ENCODE results near the gene LGALS4.
A peak's percentile ranks its signal among the peaks of the same experiment; 100 is the strongest.
"Not testable (repeated sequence)": the region's sequence is repeated elsewhere in the genome, so short reads cannot be mapped to it uniquely, and the experiment has no call there.

LGALS4 gene

GRCh38 chr19:38841787-38842438 lies 29.2 kb upstream of the LGALS4 start:
- peak; percentile 50 to 69 for DNase-seq

DNA sequence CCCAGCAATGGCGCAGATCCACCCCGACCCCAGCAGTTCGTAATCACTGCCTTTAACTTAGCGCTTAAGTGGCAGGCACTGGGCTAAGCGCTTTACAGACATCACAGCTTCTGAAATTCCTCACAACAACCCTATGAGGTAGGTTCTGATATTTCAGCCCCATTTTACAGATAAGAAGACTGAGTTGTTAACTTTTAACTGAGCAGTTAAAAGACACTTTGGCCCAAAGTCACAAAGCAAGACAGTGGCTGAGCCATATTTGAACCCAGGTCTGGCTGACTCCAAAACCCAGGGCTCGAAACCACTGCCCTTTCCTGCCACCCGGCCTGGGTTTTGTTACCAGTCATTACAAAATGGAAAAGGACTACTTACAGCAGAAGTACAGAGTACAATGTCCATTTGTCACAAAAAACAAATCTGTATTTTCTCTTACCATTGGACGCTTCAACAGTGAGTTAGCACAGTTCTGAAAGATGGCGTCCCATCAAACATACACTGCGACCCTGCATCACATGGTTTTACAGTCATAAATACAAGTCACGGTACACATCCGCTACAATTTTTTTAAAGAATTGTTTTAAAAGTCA lies 28.5 kb upstream of the LGALS4 start:
- DNase-seq, result no peak

- no peak for DNase-seq
Measured at GRCh38 chr19:38840583-38840968, 27.8 kb upstream of the LGALS4 start.

DNA sequence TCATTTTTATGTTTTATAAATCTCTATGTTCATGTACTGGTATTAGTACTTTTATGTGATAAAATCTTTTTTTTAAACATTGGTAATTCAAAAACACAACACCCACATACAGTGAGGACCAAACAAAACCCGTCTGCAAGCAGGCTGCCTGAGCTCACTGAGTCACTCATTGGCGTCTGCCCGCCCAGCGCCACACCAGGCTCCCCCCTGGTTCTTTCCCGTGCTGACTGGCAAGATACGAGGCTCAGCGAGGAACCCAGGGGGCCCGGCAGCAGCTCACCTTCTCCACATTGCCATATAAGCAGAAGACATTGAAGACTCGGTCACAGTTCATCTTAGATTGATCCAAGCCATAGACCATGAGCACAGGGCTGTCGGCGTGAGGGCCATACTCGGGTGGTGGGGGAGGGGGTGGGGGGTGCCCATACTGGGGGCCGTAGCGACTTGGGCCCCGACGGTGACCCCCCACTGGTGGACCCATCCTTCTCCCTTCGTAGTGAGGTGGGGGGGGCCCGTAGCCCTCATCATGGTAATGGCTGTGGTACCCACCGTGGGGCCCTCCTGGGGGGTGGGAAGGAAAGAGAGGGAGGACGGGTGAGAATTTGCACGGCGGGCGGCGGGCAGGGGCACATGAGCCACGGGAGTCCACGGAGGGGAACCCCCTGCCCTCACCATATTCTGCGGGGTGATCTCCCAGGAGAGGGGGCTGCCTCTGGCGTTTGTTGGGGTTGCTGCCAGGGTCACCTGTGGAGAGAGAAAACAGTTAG lies 27.3 kb upstream of the LGALS4 start:
- DNase-seq, result no peak

GRCh38 chr19:38838986-38839761 lies 26.4 kb upstream of the LGALS4 start:
- no peak for DNase-seq

DNA sequence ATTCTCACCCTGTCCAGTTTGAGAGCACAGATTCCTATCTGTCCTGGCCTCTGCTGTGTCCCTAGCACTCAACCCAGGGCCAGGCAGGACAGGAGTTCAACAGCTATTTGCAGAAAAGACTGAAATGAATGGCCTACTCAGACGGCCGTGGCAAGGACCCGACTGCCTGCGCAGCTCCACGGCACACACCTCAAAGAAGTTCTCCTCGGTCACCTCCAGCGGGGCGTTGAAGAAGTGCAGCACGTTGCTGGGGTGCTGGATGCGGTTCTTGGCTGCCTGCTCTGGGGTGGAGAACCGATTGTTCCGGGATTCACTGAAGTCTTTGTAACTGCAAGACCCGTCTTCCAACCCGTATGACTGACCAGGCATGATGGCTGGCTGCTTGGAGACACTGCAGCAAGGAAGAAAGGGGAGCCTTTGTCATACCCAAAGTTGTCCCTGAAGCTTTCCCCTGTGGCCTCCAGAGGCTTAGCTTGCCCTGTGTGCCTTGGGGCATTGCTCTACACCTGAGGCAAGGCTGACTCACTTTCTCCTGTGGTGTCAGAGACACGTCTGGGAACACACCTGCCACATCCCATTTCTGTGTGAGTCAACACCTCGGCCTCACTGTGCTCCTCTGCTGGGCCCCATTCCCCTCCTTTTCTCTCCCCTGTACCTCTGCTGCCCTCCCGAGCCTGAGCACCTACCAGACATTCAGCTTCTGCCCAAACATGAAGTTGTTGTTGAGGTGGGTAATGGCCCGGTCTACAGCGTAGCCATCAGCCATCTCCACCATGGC lies 25.7 kb upstream of the LGALS4 start:
- DNase-seq, result no peak

GRCh38 chr19:38837656-38838121 lies 24.9 kb upstream of the LGALS4 start:
- DNase-seq, result no peak

DNA sequence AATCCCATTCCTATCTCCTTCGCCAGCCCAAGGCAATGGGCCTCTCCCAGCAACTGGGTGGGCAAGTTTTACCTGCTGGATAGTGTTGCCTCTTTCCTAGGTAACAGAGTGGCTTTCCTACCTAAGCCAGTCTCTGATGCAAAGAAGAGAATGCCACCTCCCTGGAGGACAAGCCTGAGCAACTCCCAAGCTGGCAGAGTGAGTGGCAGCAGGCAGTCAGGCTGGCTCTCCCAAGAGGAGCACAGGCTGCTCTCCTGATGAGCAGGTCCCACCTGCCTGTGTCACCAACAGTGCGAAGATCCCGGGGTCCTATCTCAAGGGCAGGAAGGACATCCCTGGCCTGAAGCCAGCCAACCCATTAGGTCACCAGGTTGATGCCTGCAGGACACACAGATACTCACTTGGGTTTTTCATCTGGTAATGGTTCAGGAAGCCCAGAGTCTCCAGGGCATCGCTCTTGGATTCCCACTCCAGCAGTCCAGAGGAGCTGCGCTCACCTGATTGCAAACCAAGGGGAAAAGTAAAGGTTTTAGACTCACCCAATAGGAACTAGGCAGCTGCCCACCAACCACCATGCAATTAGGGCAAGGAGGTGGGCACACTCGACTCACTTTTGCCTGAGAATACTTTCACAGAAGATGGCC lies 24.4 kb upstream of the LGALS4 start:
- no peak for DNase-seq

DNA sequence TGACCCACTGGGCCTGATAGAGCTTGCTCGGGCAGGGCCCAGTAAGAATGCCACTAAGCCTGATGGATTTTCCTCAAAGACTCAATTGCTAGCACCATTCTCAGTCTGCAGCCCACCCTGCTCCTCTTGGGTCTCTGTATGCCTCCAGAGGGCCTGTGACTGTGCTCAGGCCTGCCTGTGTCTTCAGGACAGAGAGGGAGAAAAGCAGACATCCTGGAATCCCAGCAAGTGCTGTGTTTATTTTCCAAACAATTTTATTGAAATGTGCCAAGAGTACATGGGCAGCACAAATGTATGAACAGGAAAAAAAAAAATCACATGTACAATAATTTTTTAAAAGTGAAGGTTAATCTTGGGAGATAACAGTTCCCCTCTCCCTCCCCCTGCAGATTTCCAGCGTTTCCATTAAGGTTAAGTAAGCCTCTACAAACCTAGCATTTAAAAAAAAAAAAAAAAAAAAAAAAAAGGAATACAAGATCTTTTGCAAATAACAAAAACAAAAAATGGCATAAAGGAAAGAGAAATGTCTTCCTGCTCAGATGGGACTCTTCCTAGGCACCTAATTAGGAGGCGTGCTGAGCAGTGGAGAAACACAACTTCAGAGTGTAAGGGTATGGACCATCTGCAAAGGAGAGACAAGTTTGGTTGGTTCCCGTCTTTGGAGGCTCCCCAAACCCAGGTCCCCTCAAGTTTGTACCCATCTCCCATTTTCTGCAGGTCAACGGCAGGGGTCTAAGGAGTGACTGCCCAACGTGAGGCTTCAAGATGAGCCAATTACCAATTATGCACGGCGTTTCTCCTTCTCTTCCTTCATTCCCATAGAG lies 23.6 kb upstream of the LGALS4 start:
- DNase-seq, result no peak

- DNase-seq, result no peak
Measured at GRCh38 chr19:38834590-38834989, 21.8 kb upstream of the LGALS4 start.

GRCh38 chr19:38834104-38834490 lies 21.4 kb upstream of the LGALS4 start:
- no peak for DNase-seq

- DNase-seq, result no peak
Measured at GRCh38 chr19:38833092-38833425, 20.3 kb upstream of the LGALS4 start.

GRCh38 chr19:38831142-38831605 lies 18.4 kb upstream of the LGALS4 start:
- DNase-seq, result peak in 1 of 2 donors; percentile 18

DNA sequence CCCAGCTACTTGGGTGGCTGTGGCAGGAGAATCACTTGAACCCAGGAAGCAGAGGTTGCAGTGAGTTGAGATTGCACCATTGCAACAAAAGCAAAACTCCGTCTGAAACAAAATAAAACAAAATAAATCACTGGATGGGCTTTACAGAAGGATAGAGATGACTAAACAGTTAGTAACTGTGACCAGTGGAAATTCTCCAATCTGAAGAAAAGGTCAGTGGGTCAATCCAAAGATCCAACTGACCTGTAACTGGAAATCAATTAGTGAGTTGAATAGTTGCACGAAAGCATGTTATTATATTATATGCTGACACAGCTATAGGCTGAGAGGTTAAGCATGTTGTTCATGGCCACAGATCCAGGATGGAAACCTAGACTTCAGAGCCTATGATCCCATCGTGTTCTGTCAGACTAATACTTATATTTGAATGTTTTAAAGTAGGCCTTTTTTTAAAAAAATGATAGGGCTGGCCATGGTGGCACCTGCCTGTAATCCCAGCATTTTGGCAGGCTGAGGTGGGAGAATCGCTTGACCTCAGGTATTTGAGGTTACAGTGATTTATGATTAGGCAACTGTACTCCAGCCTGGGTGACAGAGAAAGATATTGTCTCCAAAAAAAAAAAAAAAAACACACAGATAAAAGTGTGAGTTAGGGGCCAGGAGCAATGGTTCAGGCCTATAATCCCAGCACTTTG lies 17.4 kb upstream of the LGALS4 start:
- no peak for DNase-seq

- DNase-seq, result peak in 1 of 2 donors; percentile 14
Measured at GRCh38 chr19:38829203-38829602, 16.5 kb upstream of the LGALS4 start.

GRCh38 chr19:38826856-38827551 lies 14.3 kb upstream of the LGALS4 start:
- no peak for DNase-seq

DNA sequence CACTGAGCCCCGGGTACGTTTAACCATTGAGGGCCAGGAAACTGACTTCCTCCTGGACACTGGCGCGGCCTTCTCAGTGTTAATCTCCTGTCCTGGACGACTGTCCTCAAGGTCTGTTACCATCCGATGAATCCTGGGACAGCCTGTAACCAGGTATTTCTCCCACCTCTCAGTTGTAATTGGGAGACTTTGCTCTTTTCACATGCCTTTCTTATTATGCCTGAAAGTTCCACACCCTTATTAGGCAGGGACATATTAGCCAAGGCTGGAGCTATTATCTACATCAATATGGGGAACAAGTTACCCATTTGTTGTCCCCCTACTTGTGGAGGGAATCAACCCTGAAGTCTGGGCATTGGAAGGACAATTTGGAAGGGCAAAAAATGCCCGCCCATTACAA lies 13.2 kb upstream of the LGALS4 start:
- DNase-seq, result not testable (repeated sequence)

DNA sequence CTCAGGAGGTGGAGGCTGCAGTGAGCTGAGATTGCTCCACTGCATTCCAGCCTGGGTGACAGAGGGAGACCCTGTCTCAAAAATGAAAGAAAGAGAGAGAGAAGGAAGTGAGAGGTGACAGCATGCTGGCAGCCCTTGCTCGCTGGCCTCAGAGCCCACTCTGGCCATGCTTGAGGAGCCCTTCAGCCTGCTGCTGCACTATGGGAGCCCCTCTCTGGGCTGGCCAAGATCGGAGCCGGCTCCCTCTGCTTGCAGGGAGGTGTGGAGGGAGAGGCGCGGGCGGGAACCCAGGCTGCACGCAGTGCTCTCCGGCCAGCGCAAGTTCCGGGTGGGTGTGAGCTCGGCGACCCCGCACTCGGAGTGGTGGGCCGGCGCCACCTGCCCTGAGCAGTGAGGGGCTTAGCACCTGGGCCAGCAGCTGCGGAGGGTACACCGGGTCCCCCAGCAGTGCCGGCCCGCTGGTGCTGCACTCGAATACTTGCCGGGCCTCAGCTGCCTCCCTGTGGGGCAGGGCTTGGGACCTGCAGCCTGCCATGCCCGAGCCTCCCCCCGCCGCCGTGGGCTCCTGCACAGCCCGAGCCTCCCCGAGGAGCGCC lies 8.6 kb upstream of the LGALS4 start:
- not testable (repeated sequence) for DNase-seq

GRCh38 chr19:38819231-38819920 lies 6.6 kb upstream of the LGALS4 start:
- DNase-seq, result no peak
